D721Med (cell line): ENCODE data around the gene EMD.

Experiments used
- DNase-seq: peaks from one replicate; pipeline ENCODE4 v3.0.0; 2011; ENCODE audit warnings: low spot score; ENCODE audit not compliant: insufficient read length
- FAIRE-seq: peaks from 2 replicates; lab custom pipeline; 2011; peaks lifted over from hg19 to GRCh38; lab: Jason Lieb, UNC
- TF ChIP-seq, protein P1 (sequence below): IDR thresholded peaks from 2 replicates; pipeline ENCODE4 v1.5.1; 2012; ENCODE audit warnings: mild to moderate bottlenecking, control low read depth; ENCODE audit not compliant: insufficient read depth; ENCODE audit errors: missing control alignments

The EMD gene

DNA sequence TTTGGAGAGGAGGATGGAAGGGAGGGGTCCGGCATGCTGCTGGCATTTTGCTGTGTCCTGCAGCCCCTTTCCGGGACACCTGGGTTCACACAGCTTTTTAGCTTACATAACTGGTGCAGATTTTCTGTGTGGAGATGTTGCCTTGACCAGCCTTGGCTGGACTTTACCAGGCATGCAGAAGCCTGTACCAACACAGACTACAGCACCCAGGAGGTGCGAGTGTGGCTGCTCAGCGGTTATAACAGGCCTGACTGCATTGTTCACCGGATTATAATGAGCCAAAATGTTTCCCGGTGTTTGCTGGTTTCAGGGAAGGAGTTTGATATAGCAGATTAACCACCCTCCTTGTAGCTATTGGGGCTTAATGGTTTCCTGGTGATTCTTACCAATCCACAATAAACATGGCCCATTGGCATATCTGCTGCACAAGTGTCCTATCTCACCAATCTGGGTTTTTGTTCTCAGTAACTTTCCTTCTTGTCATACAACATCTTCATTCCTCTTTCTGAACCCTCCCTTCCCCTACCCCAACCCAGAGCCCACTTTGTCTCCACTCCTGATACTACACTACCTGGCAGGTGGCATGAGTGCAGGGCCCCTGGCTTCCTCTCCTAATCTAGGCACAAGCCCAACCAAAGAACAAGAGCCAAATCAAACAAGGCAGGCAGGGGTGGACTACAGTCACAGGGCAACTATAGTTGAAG lies 23.0 kb downstream of the EMD start:
- no peak for DNase-seq
- no peak for FAIRE-seq
- TF ChIP-seq, protein P1, sequence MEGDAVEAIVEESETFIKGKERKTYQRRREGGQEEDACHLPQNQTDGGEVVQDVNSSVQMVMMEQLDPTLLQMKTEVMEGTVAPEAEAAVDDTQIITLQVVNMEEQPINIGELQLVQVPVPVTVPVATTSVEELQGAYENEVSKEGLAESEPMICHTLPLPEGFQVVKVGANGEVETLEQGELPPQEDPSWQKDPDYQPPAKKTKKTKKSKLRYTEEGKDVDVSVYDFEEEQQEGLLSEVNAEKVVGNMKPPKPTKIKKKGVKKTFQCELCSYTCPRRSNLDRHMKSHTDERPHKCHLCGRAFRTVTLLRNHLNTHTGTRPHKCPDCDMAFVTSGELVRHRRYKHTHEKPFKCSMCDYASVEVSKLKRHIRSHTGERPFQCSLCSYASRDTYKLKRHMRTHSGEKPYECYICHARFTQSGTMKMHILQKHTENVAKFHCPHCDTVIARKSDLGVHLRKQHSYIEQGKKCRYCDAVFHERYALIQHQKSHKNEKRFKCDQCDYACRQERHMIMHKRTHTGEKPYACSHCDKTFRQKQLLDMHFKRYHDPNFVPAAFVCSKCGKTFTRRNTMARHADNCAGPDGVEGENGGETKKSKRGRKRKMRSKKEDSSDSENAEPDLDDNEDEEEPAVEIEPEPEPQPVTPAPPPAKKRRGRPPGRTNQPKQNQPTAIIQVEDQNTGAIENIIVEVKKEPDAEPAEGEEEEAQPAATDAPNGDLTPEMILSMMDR = no peak

DNA sequence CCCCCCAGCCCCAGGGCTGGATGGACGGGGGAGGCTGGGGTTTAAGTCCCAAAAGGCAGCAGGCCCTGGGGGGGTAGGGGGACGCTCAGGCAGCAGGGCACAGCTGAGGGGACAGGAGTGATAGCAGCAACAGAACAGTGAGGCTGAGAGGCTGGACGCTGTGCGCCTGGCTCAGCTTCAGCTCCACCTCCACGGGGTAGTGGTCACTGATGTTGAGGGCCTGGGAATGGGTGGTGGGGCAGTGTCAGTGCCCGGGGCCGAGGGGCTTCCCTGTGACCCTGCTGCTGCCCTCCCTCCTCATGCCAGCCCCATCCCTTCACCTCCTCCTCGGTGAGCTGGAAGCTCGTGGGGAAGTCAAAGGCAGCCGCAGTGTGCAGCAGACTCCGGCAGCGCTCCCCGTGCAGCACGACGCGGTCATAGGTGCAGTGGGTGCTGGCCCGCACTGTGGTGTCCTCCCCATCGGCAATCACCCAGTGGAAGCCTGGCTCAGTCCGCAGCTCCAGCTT lies 23.6 kb downstream of the EMD start:
- TF ChIP-seq, protein P1 = no peak
- FAIRE-seq (no peak), DNase-seq (no peak)

DNA sequence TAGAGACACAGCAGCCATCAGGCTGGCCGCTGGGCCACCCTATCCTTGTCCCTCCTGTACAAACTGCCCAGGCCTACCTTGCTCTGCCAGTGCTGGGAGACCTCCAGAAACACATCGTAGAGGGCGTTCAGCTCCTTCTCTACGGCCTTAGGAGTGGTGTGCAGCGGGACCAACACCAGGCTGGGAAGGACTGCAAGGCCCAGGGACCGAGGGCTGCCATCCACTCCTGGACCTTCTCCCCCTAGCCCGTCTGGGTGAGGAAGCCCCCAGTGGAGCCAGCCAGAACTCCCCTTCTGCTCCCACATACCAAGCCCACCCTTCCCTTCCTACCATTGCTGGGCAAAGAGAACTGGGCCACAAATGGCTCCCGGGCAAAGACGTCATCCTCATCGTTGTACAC lies 24.1 kb downstream of the EMD start:
- DNase-seq (no peak), FAIRE-seq (no peak)
- TF ChIP-seq, protein P1 = no peak

DNA sequence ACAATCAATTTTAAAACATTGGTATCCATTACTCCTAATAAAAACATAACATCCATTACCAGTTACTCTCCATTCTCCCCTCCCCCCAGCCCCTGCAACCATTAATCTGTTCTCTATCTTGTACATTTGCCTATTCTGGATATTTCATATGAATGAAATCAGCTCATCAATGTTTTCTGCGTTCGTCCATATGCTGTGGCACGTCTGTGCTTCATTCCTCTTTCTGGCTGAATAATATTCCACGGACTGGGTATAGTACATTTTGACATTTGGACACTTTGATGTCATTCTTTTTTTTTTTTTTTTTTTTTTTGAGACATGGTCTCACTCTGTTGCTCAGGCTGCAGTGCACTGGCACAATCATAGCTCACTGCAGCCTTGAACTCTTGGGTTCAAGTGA lies 24.8 kb downstream of the EMD start:
- DNase-seq = no peak
- TF ChIP-seq, protein P1 = no peak
- FAIRE-seq = no peak

DNA sequence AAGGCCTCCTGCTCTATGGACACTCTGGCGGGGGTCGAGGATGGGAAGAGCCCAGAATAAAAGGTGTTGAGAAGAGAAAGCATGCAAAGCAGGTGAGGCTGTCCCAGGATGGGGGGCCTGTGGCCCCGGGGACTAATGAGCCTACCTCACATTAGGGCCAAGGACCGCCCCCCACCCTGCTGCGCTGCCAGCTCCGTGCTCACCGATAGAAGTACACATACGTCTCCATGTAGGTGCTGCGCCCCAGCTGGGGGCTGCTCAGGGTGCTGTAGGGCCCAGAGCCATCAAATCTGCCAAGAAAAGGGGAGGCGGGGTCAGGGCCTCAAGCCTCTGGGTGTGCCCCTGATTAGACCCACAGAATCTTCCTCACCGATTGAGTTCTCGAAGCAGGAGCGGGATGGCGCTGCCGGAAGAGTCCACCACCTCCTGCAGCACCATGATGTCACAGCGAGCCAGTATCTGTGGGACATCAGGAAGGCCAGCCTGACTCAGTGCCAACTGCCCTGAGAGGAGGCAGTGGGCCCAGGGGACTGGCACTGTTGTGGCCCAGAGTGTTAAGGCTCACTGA lies 25.6 kb downstream of the EMD start:
- DNase-seq = no peak
- TF ChIP-seq, protein P1 = no peak
- FAIRE-seq = no peak

DNA sequence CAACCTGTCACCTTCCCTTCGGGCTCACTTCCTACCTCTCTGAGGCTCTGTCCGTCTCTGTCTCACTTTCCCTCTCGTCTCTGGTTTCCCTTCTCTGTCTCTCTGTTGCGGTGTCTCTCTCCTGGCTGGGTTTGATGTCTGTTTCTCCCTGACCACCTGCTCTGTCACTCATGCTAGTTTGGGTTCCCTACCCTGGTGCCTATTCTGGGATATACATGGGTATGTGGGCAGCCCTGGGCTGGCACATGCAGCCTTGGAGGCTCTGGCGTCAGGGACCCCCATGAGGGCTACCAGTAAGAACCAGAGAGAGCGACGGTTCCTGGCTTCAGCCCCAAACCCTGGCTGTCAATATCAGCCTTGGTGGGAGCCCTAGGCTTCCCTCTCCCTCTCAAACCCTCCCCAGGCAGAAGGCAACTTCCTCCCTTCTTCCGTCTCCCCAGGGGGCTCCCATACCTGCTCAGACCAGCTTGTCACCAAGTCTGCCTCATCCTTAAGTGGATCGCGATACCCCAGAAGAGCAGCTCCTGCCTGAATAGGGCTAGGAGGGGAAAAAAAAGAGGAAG lies 29.6 kb downstream of the EMD start:
- FAIRE-seq (no peak), DNase-seq (no peak)
- TF ChIP-seq, protein P1 = no peak
